TTC549 (cell line): ENCODE measurements around the gene OR9Q1.
"Not testable (repeated sequence)": the region's sequence is repeated elsewhere in the genome, so short reads cannot be mapped to it uniquely, and the experiment has no call there.

Experiments
- FAIRE-seq: peaks from 2 replicates; lab custom pipeline; 2012; peaks lifted over from hg19 to GRCh38; lab: Jason Lieb, UNC

The OR9Q1 gene

GRCh38 chr11:58135171-58135570 is 111.5 kb downstream of the OR9Q1 start:
- no peak for FAIRE-seq

GRCh38 chr11:58142761-58143160 is 119.1 kb downstream of the OR9Q1 start:
- FAIRE-seq: no peak

- no peak for FAIRE-seq
Measured at GRCh38 chr11:58152781-58153180, 129.1 kb downstream of the OR9Q1 start.

GRCh38 chr11:58164389-58164788 is 140.7 kb downstream of the OR9Q1 start:
- no peak for FAIRE-seq

GRCh38 chr11:58164990-58165389 is 141.3 kb downstream of the OR9Q1 start:
- no peak for FAIRE-seq

- FAIRE-seq: no peak
Measured at GRCh38 chr11:58165504-58166106, 141.9 kb downstream of the OR9Q1 start.

GRCh38 chr11:58177409-58178054 is 153.9 kb downstream of the OR9Q1 start:
- FAIRE-seq: no peak

GRCh38 chr11:58178444-58178843 is 154.8 kb downstream of the OR9Q1 start:
- no peak for FAIRE-seq

GRCh38 chr11:58179648-58180047 is 156.0 kb downstream of the OR9Q1 start:
- FAIRE-seq: no peak

- no peak for FAIRE-seq
Measured at GRCh38 chr11:58186938-58187337, 163.3 kb downstream of the OR9Q1 start.

- FAIRE-seq: no peak
Measured at GRCh38 chr11:58188770-58189169, 165.1 kb downstream of the OR9Q1 start, which contains the start of gene OR9Q2. TSS of gene OR9Q2 (plus strand) at chr11:58189070. CDS start at chr11:58190491, 1,421 bp downstream.

- no peak for FAIRE-seq
Measured at GRCh38 chr11:58192229-58192628, 168.5 kb downstream of the OR9Q1 start.

GRCh38 chr11:58193391-58193790 is 169.7 kb downstream of the OR9Q1 start:
- FAIRE-seq: no peak

GRCh38 chr11:58195939-58196338 is 172.3 kb downstream of the OR9Q1 start:
- no peak for FAIRE-seq

GRCh38 chr11:58199271-58199670 is 175.6 kb downstream of the OR9Q1 start:
- FAIRE-seq: no peak

GRCh38 chr11:58204042-58204441 is 180.4 kb downstream of the OR9Q1 start, which contains the start of gene OR1S2:
TSS of gene OR1S2 (minus strand) at chr11:58204142. CDS start at chr11:58204142, 0 bp downstream.
- FAIRE-seq: no peak

- FAIRE-seq: not testable (repeated sequence)
Measured at GRCh38 chr11:58212420-58212819, 188.7 kb downstream of the OR9Q1 start, which contains the start of gene OR1S1. TSS of gene OR1S1 (plus strand) at chr11:58212720.

- no peak for FAIRE-seq
Measured at GRCh38 chr11:58216476-58216875, 192.8 kb downstream of the OR9Q1 start.

- FAIRE-seq: no peak
Measured at GRCh38 chr11:58222721-58223120, 199.0 kb downstream of the OR9Q1 start.

GRCh38 chr11:58227956-58228615 is 204.4 kb downstream of the OR9Q1 start:
- no peak for FAIRE-seq
